ENCODE results near the gene CDH6.

Gene CDH6

GRCh38 chr5:31346896-31347551 lies 153.5 kb downstream of the CDH6 start:
- TF ChIP-seq MAX (IDR thresholded peaks at IDR 0.05) = no peak
- TF ChIP-seq FOXM1 (IDR thresholded peaks at IDR 0.05; ENCODE audit: borderline replicate concordance, low read depth) = no peak
- TF ChIP-seq NFIC (IDR thresholded peaks at IDR 0.05) = no peak
- TF ChIP-seq TCF12 (IDR thresholded peaks at IDR 0.05; ENCODE audit: low read depth) = no peak
- TF ChIP-seq RAD21 (IDR thresholded peaks at IDR 0.05; ENCODE audit: low read depth) = no peak
- no peak for TF ChIP-seq TEAD4 (IDR thresholded peaks at IDR 0.05)
- TF ChIP-seq ZBTB7A (IDR thresholded peaks at IDR 0.05; ENCODE audit: low read depth) = no peak
- TF ChIP-seq EP300 (IDR thresholded peaks at IDR 0.05; ENCODE audit: borderline replicate concordance) = no peak
- no peak for TF ChIP-seq REST (IDR thresholded peaks at IDR 0.05; ENCODE audit: low read depth)
- TF ChIP-seq TAF1 (IDR thresholded peaks at IDR 0.05; ENCODE audit: low read depth) = no peak
- TF ChIP-seq CREB1 (IDR thresholded peaks at IDR 0.05; ENCODE audit: low read depth) = no peak
- TF ChIP-seq USF1 (IDR thresholded peaks at IDR 0.05) = no peak
- no peak for TF ChIP-seq CEBPB (IDR thresholded peaks at IDR 0.05)
- TF ChIP-seq YY1 (IDR thresholded peaks at IDR 0.05; ENCODE audit: low read depth) = no peak
- TF ChIP-seq EGR1 (IDR thresholded peaks at IDR 0.05) = no peak

- no peak for TF ChIP-seq TCF12 (IDR thresholded peaks at IDR 0.05; ENCODE audit: low read depth)
- TF ChIP-seq FOXM1 (IDR thresholded peaks at IDR 0.05; ENCODE audit: borderline replicate concordance, low read depth) = no peak
- no peak for TF ChIP-seq REST (IDR thresholded peaks at IDR 0.05; ENCODE audit: low read depth)
- no peak for TF ChIP-seq USF1 (IDR thresholded peaks at IDR 0.05)
- no peak for TF ChIP-seq EGR1 (IDR thresholded peaks at IDR 0.05)
- TF ChIP-seq MAX (IDR thresholded peaks at IDR 0.05) = no peak
- TF ChIP-seq NFIC (IDR thresholded peaks at IDR 0.05) = no peak
- no peak for TF ChIP-seq CREB1 (IDR thresholded peaks at IDR 0.05; ENCODE audit: low read depth)
- no peak for TF ChIP-seq CEBPB (IDR thresholded peaks at IDR 0.05)
- TF ChIP-seq ZBTB7A (IDR thresholded peaks at IDR 0.05; ENCODE audit: low read depth) = no peak
- no peak for TF ChIP-seq TAF1 (IDR thresholded peaks at IDR 0.05; ENCODE audit: low read depth)
- no peak for TF ChIP-seq TEAD4 (IDR thresholded peaks at IDR 0.05)
- TF ChIP-seq YY1 (IDR thresholded peaks at IDR 0.05; ENCODE audit: low read depth) = no peak
- no peak for TF ChIP-seq EP300 (IDR thresholded peaks at IDR 0.05; ENCODE audit: borderline replicate concordance)
- no peak for TF ChIP-seq RAD21 (IDR thresholded peaks at IDR 0.05; ENCODE audit: low read depth)
Observed at GRCh38 chr5:31347552-31347905, 154.0 kb downstream of the CDH6 start.

- TF ChIP-seq EP300 (IDR thresholded peaks at IDR 0.05; ENCODE audit: borderline replicate concordance) = no peak
- no peak for TF ChIP-seq YY1 (IDR thresholded peaks at IDR 0.05; ENCODE audit: low read depth)
- no peak for TF ChIP-seq NFIC (IDR thresholded peaks at IDR 0.05)
Observed at GRCh38 chr5:31350395-31350794, 156.9 kb downstream of the CDH6 start.

- TF ChIP-seq REST (IDR thresholded peaks at IDR 0.05; ENCODE audit: low read depth) = no peak
- no peak for TF ChIP-seq ZBTB7A (IDR thresholded peaks at IDR 0.05; ENCODE audit: low read depth)
- no peak for TF ChIP-seq YY1 (IDR thresholded peaks at IDR 0.05; ENCODE audit: low read depth)
- no peak for TF ChIP-seq TEAD4 (IDR thresholded peaks at IDR 0.05)
- no peak for TF ChIP-seq MAX (IDR thresholded peaks at IDR 0.05)
- no peak for TF ChIP-seq RAD21 (IDR thresholded peaks at IDR 0.05; ENCODE audit: low read depth)
- TF ChIP-seq EGR1 (IDR thresholded peaks at IDR 0.05) = no peak
- TF ChIP-seq FOXM1 (IDR thresholded peaks at IDR 0.05; ENCODE audit: borderline replicate concordance, low read depth) = no peak
- no peak for TF ChIP-seq CREB1 (IDR thresholded peaks at IDR 0.05; ENCODE audit: low read depth)
- TF ChIP-seq USF1 (IDR thresholded peaks at IDR 0.05) = no peak
- no peak for TF ChIP-seq CEBPB (IDR thresholded peaks at IDR 0.05)
- TF ChIP-seq EP300 (IDR thresholded peaks at IDR 0.05; ENCODE audit: borderline replicate concordance) = no peak
Observed at GRCh38 chr5:31355337-31355736, 161.9 kb downstream of the CDH6 start.

All from Ishikawa (cell line).